SU-DHL-6 (cell line): ENCODE results near the gene CDKAL1.

Source experiments
- EZH2phosphoT487 ChIP-seq: fragments of 200-600 bp; sonication (generic), shearing (Covaris generic); conservative IDR thresholded peaks from 2 replicates; pipeline ENCODE4 v1.6.1; 2018; ENCODE audit warnings: mild to moderate bottlenecking, antibody characterized with exemption, low read length, moderate library complexity, mixed read lengths
- TF ChIP-seq, protein P1 (sequence below): fragments of 200-600 bp; sonication (generic); IDR thresholded peaks from one replicate; pipeline ENCODE4 v1.5.1; 2017; ENCODE audit warnings: antibody characterized with exemption, mild to moderate bottlenecking, low read length, moderate library complexity; ENCODE audit not compliant: insufficient read depth, poor library complexity, severe bottlenecking

- TF ChIP-seq, protein P1, sequence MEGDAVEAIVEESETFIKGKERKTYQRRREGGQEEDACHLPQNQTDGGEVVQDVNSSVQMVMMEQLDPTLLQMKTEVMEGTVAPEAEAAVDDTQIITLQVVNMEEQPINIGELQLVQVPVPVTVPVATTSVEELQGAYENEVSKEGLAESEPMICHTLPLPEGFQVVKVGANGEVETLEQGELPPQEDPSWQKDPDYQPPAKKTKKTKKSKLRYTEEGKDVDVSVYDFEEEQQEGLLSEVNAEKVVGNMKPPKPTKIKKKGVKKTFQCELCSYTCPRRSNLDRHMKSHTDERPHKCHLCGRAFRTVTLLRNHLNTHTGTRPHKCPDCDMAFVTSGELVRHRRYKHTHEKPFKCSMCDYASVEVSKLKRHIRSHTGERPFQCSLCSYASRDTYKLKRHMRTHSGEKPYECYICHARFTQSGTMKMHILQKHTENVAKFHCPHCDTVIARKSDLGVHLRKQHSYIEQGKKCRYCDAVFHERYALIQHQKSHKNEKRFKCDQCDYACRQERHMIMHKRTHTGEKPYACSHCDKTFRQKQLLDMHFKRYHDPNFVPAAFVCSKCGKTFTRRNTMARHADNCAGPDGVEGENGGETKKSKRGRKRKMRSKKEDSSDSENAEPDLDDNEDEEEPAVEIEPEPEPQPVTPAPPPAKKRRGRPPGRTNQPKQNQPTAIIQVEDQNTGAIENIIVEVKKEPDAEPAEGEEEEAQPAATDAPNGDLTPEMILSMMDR, result no peak
- no peak for TF ChIP-seq EZH2phosphoT487
These were observed 519.4 kb downstream of the CDKAL1 start for GRCh38 chr6:21053612-21054011.
